ENCODE results near the gene NUF2. TPM values are rescaled to one million over a fixed set of nuclear protein-coding genes. Genes with fewer than 3 reads are reported as not detected.

The NUF2 gene
- total and polyA plus RNA-seq, 2 of the 8 experiments (the other 6 are each of a cell fraction or from before 2014, with no cell fraction given) = 12.1 to 28.3 TPM

- no peak overlapping the region for H2BK15ac ChIP-seq (ENCODE audit: low read length)
- H3K23me2 ChIP-seq (ENCODE audit: low read depth, low read length) = no peaks in the 10 kb centered on the region; the same call in 1 of the 2 replicates
- H4K5ac ChIP-seq (ENCODE audit: insufficient read length, low read depth, low read length) = no peak overlapping the region
- no peak overlapping the region for H2AFZ ChIP-seq (ENCODE audit: low read length)
- TF ChIP-seq YY1 (IDR thresholded peaks at IDR 0.05; ENCODE audit: low read depth, low read length) (no peak), HDAC6 (IDR thresholded peaks at IDR 0.05; ENCODE audit: low read depth, low read length) (no peak), POLR2AphosphoS5 (IDR thresholded peaks at IDR 0.05; ENCODE audit: low read depth, low read length) (no peak), RXRA (IDR thresholded peaks at IDR 0.05; ENCODE audit: insufficient read depth, low read depth, low read length) (no peak), RFX5 (IDR thresholded peaks at IDR 0.05; ENCODE audit: borderline replicate concordance, low read depth, low read length) (no peak), BCL11A (IDR thresholded peaks at IDR 0.05; ENCODE audit: low read depth in 2 of 2, low read length in 2 of 2) (no peak), NRF1 (IDR thresholded peaks at IDR 0.05; ENCODE audit: low read depth, low read length) (no peak), KDM1A (IDR thresholded peaks at IDR 0.05; ENCODE audit: borderline replicate concordance, low read length) (no peak), BACH1 (IDR thresholded peaks at IDR 0.05; ENCODE audit: low read length) (no peak), TCF12 (IDR thresholded peaks at IDR 0.05; ENCODE audit: low read depth, low read length) (no peak)
- H3K27me3 ChIP-seq (replicated peaks in 1 of 4; ENCODE audit: control insufficient read depth in 3 of 4, extremely low read depth in 1 of 4, insufficient read depth in 3 of 4, low read length in 3 of 4) = no peaks in the 10 kb centered on the region
- CTCF ChIA-PET (ENCODE audit: partially characterized antibody) = no interaction called here
- DNase-seq (ENCODE audit: low read depth in 1 of 2, low spot score in 2 of 2) (no peak), FAIRE-seq (no peak)
- no peak overlapping the region for H3K23ac ChIP-seq (ENCODE audit: insufficient read length)
- H3K18ac ChIP-seq (ENCODE audit: extremely low read depth, low read length) = no peak overlapping the region
- H3K27ac ChIP-seq (ENCODE audit: low read depth, low read length) = no peak overlapping the region
- H2BK120ac ChIP-seq (replicated peaks; ENCODE audit: low read depth, low read length) = no peak overlapping the region
- H3K4me3 ChIP-seq (ENCODE audit: extremely low read depth in 1 of 4, insufficient read depth in 2 of 4, low read depth in 3 of 4, low read length in 4 of 4) = no peak overlapping the region
- POLR2A ChIA-PET (ENCODE audit: partially characterized antibody) = no interaction called here
- H3K56ac ChIP-seq (replicated peaks; ENCODE audit: insufficient read length, low read depth, low read length) = no peak overlapping the region
- H3K4me1 ChIP-seq (replicated peaks in 1 of 4; ENCODE audit: control insufficient read depth in 3 of 4, insufficient read depth in 4 of 4, low read length in 3 of 4) = no peaks in the 10 kb centered on the region
- H4K91ac ChIP-seq (replicated peaks; ENCODE audit: insufficient read length, low read length) = no peak overlapping the region
- H2BK20ac ChIP-seq (ENCODE audit: low read length) = no peak overlapping the region
- no peak overlapping the region for H3K9ac ChIP-seq (replicated peaks in 1 of 4; ENCODE audit: extremely low read depth in 1 of 4, low read depth in 3 of 4, low read length in 3 of 4)
- H3K9me3 ChIP-seq (ENCODE audit: insufficient read depth in 2 of 2, low read depth in 1 of 2, low read length in 1 of 2) = no peaks in the 10 kb centered on the region
- H3K14ac ChIP-seq (ENCODE audit: insufficient read length) = no peak overlapping the region
- H2AK5ac ChIP-seq (ENCODE audit: low read depth, low read length) = no peak overlapping the region
- no peak overlapping the region for H3K4ac ChIP-seq (replicated peaks; ENCODE audit: insufficient read length, low read depth, low read length)
- no peaks in the 10 kb centered on the region for H3K79me2 ChIP-seq (ENCODE audit: control insufficient read depth in 1 of 2, insufficient read depth in 2 of 2, low read length in 2 of 2)
- no peak overlapping the region for H3K4me2 ChIP-seq (ENCODE audit: insufficient read depth in 1 of 2, low read depth in 2 of 2, low read length in 2 of 2)
- no peaks in the 10 kb centered on the region for H3K79me1 ChIP-seq (ENCODE audit: low read depth, low read length)
- H2BK5ac ChIP-seq (ENCODE audit: low read depth, low read length) = no peak overlapping the region
- H4K20me1 ChIP-seq (replicated peaks in 1 of 2; ENCODE audit: control insufficient read depth in 1 of 2, insufficient read depth in 2 of 2, low read length in 2 of 2) = no peaks in the 10 kb centered on the region
- no peak overlapping the region for H2BK12ac ChIP-seq (ENCODE audit: low read depth, low read length)
- H4K8ac ChIP-seq (ENCODE audit: extremely low read depth, insufficient read depth, low read length) = no peak overlapping the region
- no peaks in the 10 kb centered on the region for H3K36me3 ChIP-seq (ENCODE audit: control insufficient read depth in 2 of 4, insufficient read depth in 4 of 4, low read length in 3 of 4)
These were observed 65.4 kb downstream of the NUF2 start for GRCh38 chr1:163387146-163387545.

Data from H1 (cell line).